Stomach (tissue), 9 donors: ENCODE results near the gene TRIM9. TPM values are rescaled to one million over a fixed set of nuclear protein-coding genes. Genes with fewer than 3 reads are reported as not detected.

Experiments used
- DNase-seq, 2 donors: peaks; one replicate each; pipeline versions ENCODE4 v3.0.0 to v3.0.0-alpha.2; 2013 to 2019
- H3K27ac ChIP-seq, 5 donors: fragments of 200-600 bp in 4 of 5; sonication (generic) in 4 of 5; one replicate each; pipeline ENCODE4 v1.5.1; 2013 to 2019; ENCODE audit warnings: mild to moderate bottlenecking in 1 of 5, moderate library complexity in 1 of 5
- H3K27me3 ChIP-seq, 3 donors: fragments of 200-600 bp; sonication (generic); one replicate each; pipeline ENCODE4 v1.5.1; 2017 to 2019; ENCODE audit warnings: mixed run types in 1 of 3
- H3K36me3 ChIP-seq, 4 donors: fragments of 200-600 bp; sonication (generic); 1 replicate in 3 of 4; 2 replicates in 1 of 4; pipeline ENCODE4 v1.5.1; 2016 to 2019
- H3K4me1 ChIP-seq, 4 donors: fragments of 200-600 bp; sonication (generic); one replicate each; pipeline ENCODE4 v1.5.1; 2016 to 2019
- H3K4me3 ChIP-seq, 4 donors: fragments of 200-600 bp; sonication (generic) in 3 of 4; one replicate each; pipeline ENCODE4 v1.5.1; 2016 to 2019; ENCODE audit warnings: mild to moderate bottlenecking in 1 of 4
- H3K9me3 ChIP-seq, 4 donors: fragments of 200-600 bp; sonication (generic); one replicate each; pipeline ENCODE4 v1.5.1; 2016 to 2019
- EP300 ChIP-seq: sonication (generic); formaldehyde crosslinking; IDR thresholded peaks from one replicate; pipeline ENCODE4 v1.6.1; 2017; ENCODE audit warnings: antibody characterized with exemption
- POLR2A ChIP-seq, 4 donors: fragments of 450-650 bp; IDR thresholded peaks; one replicate each; pipeline ENCODE4 v1.6.1; 2016; ENCODE audit warnings: antibody characterized with exemption in 4 of 4, control low read depth in 2 of 4, mild to moderate bottlenecking in 1 of 4, moderate library complexity in 1 of 4
- POLR2AphosphoS5 ChIP-seq, 3 donors: sonication (generic); formaldehyde crosslinking; IDR thresholded peaks; one replicate each; pipeline ENCODE4 v1.6.1; 2016; ENCODE audit warnings: antibody characterized with exemption in 3 of 3
- WGBS, 5 donors: extraction: QIAGEN DNeasy Blood & Tissue Kit in 3 of 5; methylation state at CpG; one replicate each; pipeline versions ENCODE4 v1.1.5 to v1.1.7; 2013 to 2018; 5-methylcytosine and 5-hydroxymethylcytosine counted together
- intact Hi-C: fragments of 100-400 bp; cut with DNase I; formaldehyde crosslinking; loops from one replicate; pipeline ENCODE4 v1.15.1; 2023; ENCODE audit warnings: low total_unique reads
- polyA plus RNA-seq, 3 donors: library from polyadenylated mRNA; stranded (reverse); fragments of 200-250 nt; gene quantifications; one replicate each; pipeline ENCODE4 v1.2.3, GENCODE V29; 2013
- total RNA-seq, 5 donors: library from RNA; depleted of rRNA; stranded (reverse); fragments of >200 nt; gene quantifications; one replicate each; pipeline versions ENCODE4 v1.1.0 to v1.2.3, GENCODE V29; 2014 to 2016
- TF ChIP-seq, protein P1 (sequence below), 7 experiments: fragments of 450-650 bp in 4 of 7; fragments of 200-600 bp in 3 of 7; sonication (generic) in 3 of 7; IDR thresholded peaks; one replicate each; pipeline ENCODE4 v1.5.1; 2016 to 2019; ENCODE audit warnings: antibody characterized with exemption in 7 of 7, control low read depth in 2 of 7, mild to moderate bottlenecking in 1 of 7
- donor health status: healthy with polysubstance abuse.
- donor health status: Bipolar disorder and iron deficiency.
- donor health status: healthy.

Gene TRIM9
- total and polyA plus RNA-seq, 8 donors: 0.45 to 15.1 (median 1.2) TPM

- no peaks in the 10 kb centered on the region for H3K27me3 ChIP-seq
- intact Hi-C loops: no loop called here
- H3K27ac ChIP-seq: no peak overlapping the region
- H3K4me1 ChIP-seq: no peaks in the 10 kb centered on the region
- no peak overlapping the region for H3K4me3 ChIP-seq
- TF ChIP-seq POLR2AphosphoS5 (IDR thresholded peaks at IDR 0.05): no peak
- no peak for TF ChIP-seq POLR2A (IDR thresholded peaks at IDR 0.05)
- TF ChIP-seq, protein P1, sequence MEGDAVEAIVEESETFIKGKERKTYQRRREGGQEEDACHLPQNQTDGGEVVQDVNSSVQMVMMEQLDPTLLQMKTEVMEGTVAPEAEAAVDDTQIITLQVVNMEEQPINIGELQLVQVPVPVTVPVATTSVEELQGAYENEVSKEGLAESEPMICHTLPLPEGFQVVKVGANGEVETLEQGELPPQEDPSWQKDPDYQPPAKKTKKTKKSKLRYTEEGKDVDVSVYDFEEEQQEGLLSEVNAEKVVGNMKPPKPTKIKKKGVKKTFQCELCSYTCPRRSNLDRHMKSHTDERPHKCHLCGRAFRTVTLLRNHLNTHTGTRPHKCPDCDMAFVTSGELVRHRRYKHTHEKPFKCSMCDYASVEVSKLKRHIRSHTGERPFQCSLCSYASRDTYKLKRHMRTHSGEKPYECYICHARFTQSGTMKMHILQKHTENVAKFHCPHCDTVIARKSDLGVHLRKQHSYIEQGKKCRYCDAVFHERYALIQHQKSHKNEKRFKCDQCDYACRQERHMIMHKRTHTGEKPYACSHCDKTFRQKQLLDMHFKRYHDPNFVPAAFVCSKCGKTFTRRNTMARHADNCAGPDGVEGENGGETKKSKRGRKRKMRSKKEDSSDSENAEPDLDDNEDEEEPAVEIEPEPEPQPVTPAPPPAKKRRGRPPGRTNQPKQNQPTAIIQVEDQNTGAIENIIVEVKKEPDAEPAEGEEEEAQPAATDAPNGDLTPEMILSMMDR (IDR thresholded peaks at IDR 0.05): no peak
- TF ChIP-seq EP300: no peak
- no peak for DNase-seq
- H3K9me3 ChIP-seq: no peaks in the 10 kb centered on the region
- H3K36me3 ChIP-seq: no peaks in the 10 kb centered on the region
- WGBS, 5 donors: 83 to 97% (median 94%) methylated on average over 2 of the region's 2 CpGs
Observed at GRCh38 chr14:51053157-51053556, 41.7 kb downstream of the TRIM9 start.

GRCh38 chr14:51044961-51045360 lies 49.9 kb downstream of the TRIM9 start:
- Histone ChIP-seq H3K27me3 (no peaks in the 10 kb centered on the region), H3K9me3 (no peaks in the 10 kb centered on the region), H3K4me3 (no peak overlapping the region), H3K36me3 (no peaks in the 10 kb centered on the region), H3K4me1 (no peaks in the 10 kb centered on the region), H3K27ac (no peak overlapping the region)
- DNase-seq: no peak
- TF ChIP-seq EP300: no peak
- no peak for TF ChIP-seq POLR2A (IDR thresholded peaks at IDR 0.05)
- no peak for TF ChIP-seq POLR2AphosphoS5 (IDR thresholded peaks at IDR 0.05)
- TF ChIP-seq, protein P1 (IDR thresholded peaks at IDR 0.05): no peak
- intact Hi-C loops: no loop called here
- WGBS, 5 donors: 82 to 89% (median 86%) methylated on average over 3 of the region's 3 CpGs

DNA sequence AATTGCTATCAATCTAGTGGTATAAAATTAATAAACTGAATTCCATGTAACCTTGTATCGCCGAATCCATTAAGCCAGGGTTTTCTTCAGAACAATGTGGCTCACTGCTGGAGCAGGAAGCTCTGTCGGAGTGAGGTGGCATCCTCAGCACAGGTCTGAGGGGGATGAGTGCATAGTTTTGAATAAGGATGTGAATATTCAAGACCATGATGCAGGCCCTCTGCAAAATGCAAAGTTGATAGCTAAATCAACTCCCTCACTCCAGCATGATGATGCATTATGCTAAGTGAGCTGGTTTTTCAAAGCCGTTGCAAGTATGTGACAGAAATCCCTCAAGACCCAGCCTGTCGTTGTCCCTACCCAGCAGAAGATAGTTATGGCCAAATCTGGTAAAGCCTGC lies 53.0 kb downstream of the TRIM9 start:
- no peak for TF ChIP-seq POLR2AphosphoS5 (IDR thresholded peaks at IDR 0.05)
- no peak for TF ChIP-seq EP300
- TF ChIP-seq, protein P1 (IDR thresholded peaks at IDR 0.05): no peak
- no peak for TF ChIP-seq POLR2A (IDR thresholded peaks at IDR 0.05)
- Histone ChIP-seq H3K9me3 (no peaks in the 10 kb centered on the region), H3K36me3 (no peaks in the 10 kb centered on the region), H3K4me3 (no peak overlapping the region), H3K4me1 (no peaks in the 10 kb centered on the region), H3K27ac (no peak overlapping the region), H3K27me3 (no peaks in the 10 kb centered on the region)
- DNase-seq: no peak
- intact Hi-C loops: no loop called here
- 68 to 78% (median 75%) methylated on average over 5 of the region's 5 CpGs for WGBS, 5 donors

DNA sequence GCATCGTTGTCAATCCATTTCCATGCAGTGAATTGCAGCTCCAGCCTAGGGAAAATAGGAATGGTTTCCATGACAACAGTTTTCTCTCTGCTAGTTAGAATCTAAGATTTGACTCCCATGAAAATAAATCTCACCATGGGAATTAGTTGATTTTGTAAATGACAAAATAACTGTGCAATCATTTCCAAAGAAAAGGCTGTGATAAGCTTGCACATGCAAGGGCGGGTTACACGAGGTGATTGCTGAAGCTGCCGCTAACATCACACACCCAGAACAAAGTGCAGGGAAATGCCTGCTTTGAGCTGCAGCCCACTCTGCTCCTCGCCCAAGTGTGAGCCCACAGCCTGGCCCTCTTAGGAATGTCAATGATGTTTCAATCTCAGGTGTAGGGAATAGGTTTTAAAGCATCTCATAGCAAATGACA lies 53.8 kb downstream of the TRIM9 start:
- no peak for DNase-seq
- no peaks in the 10 kb centered on the region for H3K9me3 ChIP-seq

More for the DNA sequence above, 53.8 kb downstream of the TRIM9 start:
- intact Hi-C loops: no loop called here
- no peaks in the 10 kb centered on the region for H3K4me1 ChIP-seq
- H3K36me3 ChIP-seq: no peaks in the 10 kb centered on the region
- no peak overlapping the region for H3K4me3 ChIP-seq
- WGBS, 5 donors: 41 to 62% (median 47%) methylated on average over 5 of the region's 5 CpGs
- H3K27me3 ChIP-seq: no peaks in the 10 kb centered on the region
- H3K27ac ChIP-seq: no peak overlapping the region
- TF ChIP-seq EP300 (no peak), POLR2A (IDR thresholded peaks at IDR 0.05) (no peak), POLR2AphosphoS5 (IDR thresholded peaks at IDR 0.05) (no peak)
- TF ChIP-seq, protein P1 (IDR thresholded peaks at IDR 0.05): no peak
